ENCODE results near the gene SLC35F6. TPM values are rescaled to one million over a fixed set of nuclear protein-coding genes. Genes with fewer than 3 reads are reported as not detected.
A peak's percentile ranks its signal among the peaks of the same experiment; 100 is the strongest.
"Not testable (repeated sequence)": the region's sequence is repeated elsewhere in the genome, so short reads cannot be mapped to it uniquely, and the experiment has no call there.

SLC35F6 gene
- total RNA-seq, 1 experiment from 2014 or later, result 76.9 TPM

- H3K36me3 Mint-ChIP-seq (ENCODE audit: insufficient read depth, unreplicated experiment), result peaks cover 22% of the 10 kb centered on the region
- BruUV-seq (replicated peaks), result no TSS peak
- POLR2A ChIA-PET, result no interaction called here
- H3K27ac Mint-ChIP-seq (ENCODE audit: low read depth, unreplicated experiment), result no peak overlapping the region
- no peak overlapping the region for H3K4me3 Mint-ChIP-seq (ENCODE audit: unreplicated experiment)
- CTCF ChIA-PET, result no interaction called here
- H3K9me3 Mint-ChIP-seq (ENCODE audit: unreplicated experiment), result no peaks in the 10 kb centered on the region
- intact Hi-C loops (cut with micrococcal nuclease), result no loop called here
- H3K4me1 Mint-ChIP-seq (ENCODE audit: insufficient read depth, unreplicated experiment), result peaks cover under 1% of the 10 kb centered on the region
- TF ChIP-seq CTCF (IDR thresholded peaks at IDR 0.05; ENCODE audit: unreplicated experiment), result no peak
- no peaks in the 10 kb centered on the region for H3K27me3 Mint-ChIP-seq (ENCODE audit: insufficient read depth, unreplicated experiment)
- DNase-seq (ENCODE audit: unreplicated experiment), result no peak
These were observed 29.4 kb downstream of the SLC35F6 start for GRCh38 chr2:26793518-26793917.

GRCh38 chr2:26795135-26795534 lies 31.1 kb downstream of the SLC35F6 start:
- CTCF ChIA-PET; H3K27ac Mint-ChIP-seq (ENCODE audit: low read depth, unreplicated experiment); H3K4me3 Mint-ChIP-seq (ENCODE audit: unreplicated experiment); DNase-seq (ENCODE audit: unreplicated experiment); H3K27me3 Mint-ChIP-seq (ENCODE audit: insufficient read depth, unreplicated experiment); intact Hi-C loops (cut with micrococcal nuclease); H3K9me3 Mint-ChIP-seq (ENCODE audit: unreplicated experiment); POLR2A ChIA-PET; BruUV-seq (replicated peaks); H3K4me1 Mint-ChIP-seq (ENCODE audit: insufficient read depth, unreplicated experiment): not testable (repeated sequence)
- H3K36me3 Mint-ChIP-seq (ENCODE audit: insufficient read depth, unreplicated experiment), result peaks cover 35% of the 10 kb centered on the region

GRCh38 chr2:26801328-26801727 lies 37.2 kb downstream of the SLC35F6 start:
- no peak for DNase-seq (ENCODE audit: unreplicated experiment)
- intact Hi-C loops (cut with micrococcal nuclease), result no loop called here
- Mint-ChIP-seq H3K9me3 (ENCODE audit: unreplicated experiment) (no peaks in the 10 kb centered on the region), H3K27me3 (ENCODE audit: insufficient read depth, unreplicated experiment) (no peaks in the 10 kb centered on the region), H3K4me3 (ENCODE audit: unreplicated experiment) (no peak overlapping the region), H3K27ac (ENCODE audit: low read depth, unreplicated experiment) (no peak overlapping the region), H3K36me3 (ENCODE audit: insufficient read depth, unreplicated experiment) (peaks cover 27% of the 10 kb centered on the region), H3K4me1 (ENCODE audit: insufficient read depth, unreplicated experiment) (no peaks in the 10 kb centered on the region)
- no TSS peak for BruUV-seq (replicated peaks)
- CTCF ChIA-PET, result interaction anchor here (0.6 kb wide), 1 partner anchor 212 kb away, joined by 3 read pairs; no protein-coding TSS in a partner anchor
- POLR2A ChIA-PET, result no interaction called here
- TF ChIP-seq CTCF (IDR thresholded peaks at IDR 0.05; ENCODE audit: unreplicated experiment), result no peak

GRCh38 chr2:26801796-26802195 lies 37.7 kb downstream of the SLC35F6 start:
- no peak for TF ChIP-seq CTCF (IDR thresholded peaks at IDR 0.05; ENCODE audit: unreplicated experiment)
- Mint-ChIP-seq H3K4me1 (ENCODE audit: insufficient read depth, unreplicated experiment) (no peaks in the 10 kb centered on the region), H3K27me3 (ENCODE audit: insufficient read depth, unreplicated experiment) (no peaks in the 10 kb centered on the region), H3K9me3 (ENCODE audit: unreplicated experiment) (no peaks in the 10 kb centered on the region), H3K36me3 (ENCODE audit: insufficient read depth, unreplicated experiment) (peaks cover 23% of the 10 kb centered on the region), H3K4me3 (ENCODE audit: unreplicated experiment) (no peak overlapping the region), H3K27ac (ENCODE audit: low read depth, unreplicated experiment) (no peak overlapping the region)
- no TSS peak for BruUV-seq (replicated peaks)
- intact Hi-C loops (cut with micrococcal nuclease), result no loop called here
- POLR2A ChIA-PET, result no interaction called here
- no peak for DNase-seq (ENCODE audit: unreplicated experiment)
- CTCF ChIA-PET, result interaction anchor here (0.6 kb wide), 1 partner anchor 211 kb away, joined by 3 read pairs; no protein-coding TSS in a partner anchor

GRCh38 chr2:26805241-26805676 lies 41.2 kb downstream of the SLC35F6 start:
- DNase-seq (ENCODE audit: unreplicated experiment), result peak; percentile 81
- H3K4me1 Mint-ChIP-seq (ENCODE audit: insufficient read depth, unreplicated experiment), result no peaks in the 10 kb centered on the region
- ChIA-PET POLR2A (no interaction called here), CTCF (no interaction called here)
- H3K4me3 Mint-ChIP-seq (ENCODE audit: unreplicated experiment), result no peak overlapping the region
- TF ChIP-seq CTCF (IDR thresholded peaks at IDR 0.05; ENCODE audit: unreplicated experiment), result no peak
- intact Hi-C loops (cut with micrococcal nuclease), result no loop called here
- H3K9me3 Mint-ChIP-seq (ENCODE audit: unreplicated experiment), result no peaks in the 10 kb centered on the region
- BruUV-seq (replicated peaks), result no TSS peak
- H3K27ac Mint-ChIP-seq (ENCODE audit: low read depth, unreplicated experiment), result peak overlapping the region; percentile 46
- no peaks in the 10 kb centered on the region for H3K27me3 Mint-ChIP-seq (ENCODE audit: insufficient read depth, unreplicated experiment)
- peaks cover under 1% of the 10 kb centered on the region for H3K36me3 Mint-ChIP-seq (ENCODE audit: insufficient read depth, unreplicated experiment)
